KMS-11 (cell line): ENCODE results near the gene MAP6.

Experiments
- H2AFZ ChIP-seq: fragments of 200-600 bp; sonication (generic); 2 replicates; pipeline ENCODE4 v1.6.1; 2016; ENCODE audit warnings: antibody characterized with exemption, mixed run types, low read depth
- H3K27ac ChIP-seq: fragments of 200-600 bp; sonication (generic); 2 replicates; pipeline ENCODE4 v1.6.1; 2016; ENCODE audit warnings: mild to moderate bottlenecking, mixed run types
- H3K27me3 ChIP-seq: fragments of 200-600 bp; sonication (generic); 2 replicates; pipeline ENCODE4 v1.6.1; 2017; ENCODE audit warnings: mild to moderate bottlenecking, low read depth, mixed run types, moderate library complexity; ENCODE audit not compliant: insufficient read depth
- H3K36me3 ChIP-seq: fragments of 200-600 bp; sonication (generic); 2 replicates; pipeline ENCODE4 v1.6.1; 2017; ENCODE audit warnings: mild to moderate bottlenecking, mixed run types; ENCODE audit not compliant: insufficient read depth
- H3K4me1 ChIP-seq: fragments of 200-600 bp; sonication (generic); 2 replicates; pipeline ENCODE4 v1.6.1; 2016; ENCODE audit warnings: mild to moderate bottlenecking, low read depth, mixed run types; ENCODE audit not compliant: poor library complexity, severe bottlenecking
- H3K4me2 ChIP-seq: fragments of 200-600 bp; sonication (generic); 2 replicates; pipeline ENCODE4 v1.7.0; 2016; ENCODE audit warnings: mild to moderate bottlenecking, mixed run types
- H3K4me3 ChIP-seq: fragments of 200-600 bp; sonication (generic); IDR thresholded peaks from 2 replicates; pipeline ENCODE4 v1.6.1; 2017; ENCODE audit warnings: low read depth, low read length, mixed read lengths; ENCODE audit not compliant: insufficient read depth
- H3K79me2 ChIP-seq: fragments of 200-600 bp; sonication (generic); 2 replicates; pipeline ENCODE4 v1.6.1; 2016; ENCODE audit warnings: low read depth, mixed run types; ENCODE audit not compliant: insufficient read depth
- H3K9ac ChIP-seq: fragments of 200-600 bp; sonication (generic); 2 replicates; pipeline ENCODE4 v1.6.1; 2016; ENCODE audit warnings: mild to moderate bottlenecking, mixed run types
- H4K20me1 ChIP-seq: fragments of 200-600 bp; sonication (generic); 2 replicates; pipeline ENCODE4 v1.6.1; 2016; ENCODE audit warnings: mild to moderate bottlenecking, mixed run types; ENCODE audit not compliant: insufficient read depth
- TF ChIP-seq, protein P1 (sequence below): fragments of 200-600 bp; sonication (generic); conservative IDR thresholded peaks from 2 replicates; pipeline ENCODE4 v1.6.1; 2017; ENCODE audit warnings: low read depth, mild to moderate bottlenecking, antibody characterized with exemption, low read length, moderate library complexity, mixed read lengths

The MAP6 gene

DNA sequence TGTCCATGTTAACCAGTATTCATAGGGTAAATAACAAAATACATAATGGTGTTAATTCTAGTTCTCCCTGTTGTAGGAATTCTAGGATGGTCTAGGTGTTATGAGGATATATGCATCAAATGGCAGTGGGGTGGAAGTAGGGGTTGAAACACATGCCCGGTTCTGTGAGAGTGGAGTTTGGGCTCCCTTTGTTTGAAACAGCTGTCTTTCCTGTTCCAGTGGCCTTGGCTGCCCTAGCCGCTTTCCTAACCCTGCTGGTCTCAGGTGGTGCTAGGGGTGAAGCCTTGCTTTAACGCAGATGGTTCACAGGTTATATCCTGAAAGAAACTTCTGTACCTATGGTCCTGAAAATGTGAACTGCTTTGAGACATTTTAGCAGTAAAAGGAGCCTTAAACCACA, 68.5 kb downstream of the MAP6 start:
- no peak overlapping the region for H3K27ac ChIP-seq
- H3K36me3 ChIP-seq, result no peaks in the 10 kb centered on the region
- H3K79me2 ChIP-seq, result no peaks in the 10 kb centered on the region
- H3K4me3 ChIP-seq, result no peak overlapping the region
- H3K27me3 ChIP-seq, result no peaks in the 10 kb centered on the region
- TF ChIP-seq, protein P1, sequence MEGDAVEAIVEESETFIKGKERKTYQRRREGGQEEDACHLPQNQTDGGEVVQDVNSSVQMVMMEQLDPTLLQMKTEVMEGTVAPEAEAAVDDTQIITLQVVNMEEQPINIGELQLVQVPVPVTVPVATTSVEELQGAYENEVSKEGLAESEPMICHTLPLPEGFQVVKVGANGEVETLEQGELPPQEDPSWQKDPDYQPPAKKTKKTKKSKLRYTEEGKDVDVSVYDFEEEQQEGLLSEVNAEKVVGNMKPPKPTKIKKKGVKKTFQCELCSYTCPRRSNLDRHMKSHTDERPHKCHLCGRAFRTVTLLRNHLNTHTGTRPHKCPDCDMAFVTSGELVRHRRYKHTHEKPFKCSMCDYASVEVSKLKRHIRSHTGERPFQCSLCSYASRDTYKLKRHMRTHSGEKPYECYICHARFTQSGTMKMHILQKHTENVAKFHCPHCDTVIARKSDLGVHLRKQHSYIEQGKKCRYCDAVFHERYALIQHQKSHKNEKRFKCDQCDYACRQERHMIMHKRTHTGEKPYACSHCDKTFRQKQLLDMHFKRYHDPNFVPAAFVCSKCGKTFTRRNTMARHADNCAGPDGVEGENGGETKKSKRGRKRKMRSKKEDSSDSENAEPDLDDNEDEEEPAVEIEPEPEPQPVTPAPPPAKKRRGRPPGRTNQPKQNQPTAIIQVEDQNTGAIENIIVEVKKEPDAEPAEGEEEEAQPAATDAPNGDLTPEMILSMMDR, result no peak
- no peaks in the 10 kb centered on the region for H4K20me1 ChIP-seq
- no peak overlapping the region for H2AFZ ChIP-seq
- no peak overlapping the region for H3K4me2 ChIP-seq
- no peak overlapping the region for H3K9ac ChIP-seq
- H3K4me1 ChIP-seq, result no peaks in the 10 kb centered on the region

DNA sequence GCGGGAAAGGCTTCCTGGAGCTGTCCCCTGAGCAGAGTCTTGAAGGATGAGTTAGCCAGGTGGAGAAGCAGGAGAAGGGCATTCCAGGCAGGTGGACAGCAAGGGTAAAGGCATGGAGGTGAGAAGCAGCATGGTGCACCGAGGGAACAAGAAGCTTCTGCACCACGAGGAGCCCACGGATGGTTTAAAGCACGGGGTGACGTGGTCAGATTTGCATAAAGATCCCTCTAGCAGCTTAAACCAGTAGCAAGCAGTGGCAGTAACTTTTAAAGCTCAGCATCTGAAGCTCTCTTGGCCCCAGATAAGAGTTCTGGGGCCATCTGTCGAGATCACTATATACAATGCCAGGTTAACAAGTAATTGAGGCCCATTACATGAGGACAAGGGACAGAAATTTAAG, 69.9 kb downstream of the MAP6 start:
- no peaks in the 10 kb centered on the region for H4K20me1 ChIP-seq
- H3K36me3 ChIP-seq, result no peaks in the 10 kb centered on the region
- no peak overlapping the region for H2AFZ ChIP-seq
- no peak overlapping the region for H3K9ac ChIP-seq
- H3K4me3 ChIP-seq, result no peak overlapping the region
- TF ChIP-seq, protein P1, result no peak
- H3K27ac ChIP-seq, result no peak overlapping the region
- H3K79me2 ChIP-seq, result no peaks in the 10 kb centered on the region
- H3K4me2 ChIP-seq, result no peak overlapping the region
- H3K27me3 ChIP-seq, result no peaks in the 10 kb centered on the region
- no peaks in the 10 kb centered on the region for H3K4me1 ChIP-seq

DNA sequence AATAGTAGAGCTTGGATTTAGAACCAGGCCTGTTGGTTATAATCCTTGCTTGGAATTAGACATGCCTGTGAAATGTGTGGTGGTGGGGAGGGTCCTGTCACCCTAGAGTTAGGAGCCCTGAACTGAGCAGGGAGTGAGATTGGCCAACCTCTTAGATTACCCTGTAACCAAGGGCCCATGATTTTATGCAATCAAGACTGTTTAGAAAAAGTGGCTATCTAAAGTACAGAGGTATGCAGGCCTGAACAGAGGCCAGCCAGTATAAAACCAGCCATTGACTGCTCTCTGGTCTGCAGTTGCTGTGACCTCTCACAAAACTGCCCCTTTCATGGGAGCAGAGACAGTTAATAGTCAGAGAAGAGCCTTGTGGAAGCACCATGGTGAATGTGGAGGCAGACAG, 70.6 kb downstream of the MAP6 start:
- no peaks in the 10 kb centered on the region for H3K27me3 ChIP-seq
- no peak overlapping the region for H3K9ac ChIP-seq
- TF ChIP-seq, protein P1, result no peak

DNA sequence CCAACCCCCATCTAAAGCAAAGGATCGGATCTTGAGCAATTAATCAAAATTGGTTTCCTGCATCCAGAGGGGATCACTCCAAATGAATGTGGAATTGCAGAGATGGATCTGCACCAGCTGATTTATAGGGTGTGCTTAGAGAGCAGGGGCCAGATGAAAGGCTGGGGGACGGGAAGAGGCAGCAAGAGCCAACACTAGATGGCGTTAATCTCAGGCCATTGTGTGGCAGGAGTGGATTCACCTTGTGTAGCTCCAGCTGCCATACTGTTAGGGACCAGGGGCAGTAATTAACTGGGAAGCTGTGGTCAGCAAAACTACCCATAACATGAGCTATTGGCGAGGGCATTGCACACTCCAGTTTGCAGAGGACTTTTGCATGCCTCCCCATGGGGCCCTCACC, 71.2 kb downstream of the MAP6 start:
- Histone ChIP-seq H3K79me2 (no peaks in the 10 kb centered on the region), H3K4me1 (no peaks in the 10 kb centered on the region), H3K9ac (no peak overlapping the region), H3K4me3 (no peak overlapping the region), H3K36me3 (no peaks in the 10 kb centered on the region), H3K27me3 (no peaks in the 10 kb centered on the region), H3K4me2 (no peak overlapping the region), H4K20me1 (no peaks in the 10 kb centered on the region), H3K27ac (no peak overlapping the region), H2AFZ (no peak overlapping the region)
- TF ChIP-seq, protein P1, result peak; percentile 46

More for the DNA sequence above, 70.6 kb downstream of the MAP6 start:
- Histone ChIP-seq H3K4me3 (no peak overlapping the region), H4K20me1 (no peaks in the 10 kb centered on the region), H3K36me3 (no peaks in the 10 kb centered on the region), H3K4me2 (no peak overlapping the region), H3K79me2 (no peaks in the 10 kb centered on the region), H3K4me1 (no peaks in the 10 kb centered on the region), H3K27ac (no peak overlapping the region), H2AFZ (no peak overlapping the region)
